Measurements from ENCODE around the gene BRD9.
"Not testable (repeated sequence)": the region's sequence is repeated elsewhere in the genome, so short reads cannot be mapped to it uniquely, and the experiment has no call there.

Gene BRD9

GRCh38 chr5:850511-851006 lies 42.0 kb downstream of the BRD9 start, which contains the start of gene ZDHHC11:
TSS of gene ZDHHC11 (minus strand) at chr5:850986. CDS start at chr5:850602, 384 bp downstream.
- no peak for DNase-seq (ENCODE audit: low read depth)
- no peak within 1 kb of the TSS for H3K4me3 ChIP-seq (ENCODE audit: low read length)
- TF ChIP-seq CTCF (conservative IDR thresholded peaks at IDR 0.05; ENCODE audit: low read depth, low read length) = no peak

- no peak overlapping the region for H3K4me3 ChIP-seq (ENCODE audit: low read length)
- TF ChIP-seq CTCF (conservative IDR thresholded peaks at IDR 0.05; ENCODE audit: low read depth, low read length) = no peak
- DNase-seq (ENCODE audit: low read depth) = no peak
Observed at GRCh38 chr5:849651-850301, 42.8 kb downstream of the BRD9 start.

GRCh38 chr5:848671-849111 lies 43.9 kb downstream of the BRD9 start:
- DNase-seq (ENCODE audit: low read depth) = no peak
- no peak for TF ChIP-seq CTCF (conservative IDR thresholded peaks at IDR 0.05; ENCODE audit: low read depth, low read length)
- H3K4me3 ChIP-seq (ENCODE audit: low read length) = no peak overlapping the region

GRCh38 chr5:847736-848135 lies 44.9 kb downstream of the BRD9 start:
- not testable (repeated sequence) for H3K4me3 ChIP-seq (ENCODE audit: low read length); DNase-seq (ENCODE audit: low read depth)

GRCh38 chr5:847212-847611 lies 45.4 kb downstream of the BRD9 start:
- DNase-seq (ENCODE audit: low read depth); H3K4me3 ChIP-seq (ENCODE audit: low read length): not testable (repeated sequence)

- DNase-seq (ENCODE audit: low read depth); H3K4me3 ChIP-seq (ENCODE audit: low read length): not testable (repeated sequence)
Observed at GRCh38 chr5:846602-847091, 46.0 kb downstream of the BRD9 start.

GRCh38 chr5:845676-846601 lies 46.7 kb downstream of the BRD9 start:
- H3K4me3 ChIP-seq (ENCODE audit: low read length); DNase-seq (ENCODE audit: low read depth): not testable (repeated sequence)

- not testable (repeated sequence) for H3K4me3 ChIP-seq (ENCODE audit: low read length); DNase-seq (ENCODE audit: low read depth)
Observed at GRCh38 chr5:845031-845675, 47.4 kb downstream of the BRD9 start.

GRCh38 chr5:844426-844825 lies 48.2 kb downstream of the BRD9 start:
- not testable (repeated sequence) for H3K4me3 ChIP-seq (ENCODE audit: low read length); DNase-seq (ENCODE audit: low read depth)

- not testable (repeated sequence) for H3K4me3 ChIP-seq (ENCODE audit: low read length); DNase-seq (ENCODE audit: low read depth)
Observed at GRCh38 chr5:843926-844325, 48.7 kb downstream of the BRD9 start.

- not testable (repeated sequence) for DNase-seq (ENCODE audit: low read depth); H3K4me3 ChIP-seq (ENCODE audit: low read length)
Observed at GRCh38 chr5:843371-843770, 49.2 kb downstream of the BRD9 start.

GRCh38 chr5:842402-843221 lies 50.0 kb downstream of the BRD9 start:
- DNase-seq (ENCODE audit: low read depth); H3K4me3 ChIP-seq (ENCODE audit: low read length): not testable (repeated sequence)

- H3K4me3 ChIP-seq (ENCODE audit: low read length); DNase-seq (ENCODE audit: low read depth): not testable (repeated sequence)
Observed at GRCh38 chr5:841531-842401, 50.8 kb downstream of the BRD9 start.
